HK-2 (cell line): ENCODE measurements around the gene PDIK1L.

ENCODE experiments used
- DNase-seq: peaks from one replicate; pipeline ENCODE4 v3.0.0-alpha.2; 2018; ENCODE audit not compliant: unreplicated experiment

Gene PDIK1L

DNA sequence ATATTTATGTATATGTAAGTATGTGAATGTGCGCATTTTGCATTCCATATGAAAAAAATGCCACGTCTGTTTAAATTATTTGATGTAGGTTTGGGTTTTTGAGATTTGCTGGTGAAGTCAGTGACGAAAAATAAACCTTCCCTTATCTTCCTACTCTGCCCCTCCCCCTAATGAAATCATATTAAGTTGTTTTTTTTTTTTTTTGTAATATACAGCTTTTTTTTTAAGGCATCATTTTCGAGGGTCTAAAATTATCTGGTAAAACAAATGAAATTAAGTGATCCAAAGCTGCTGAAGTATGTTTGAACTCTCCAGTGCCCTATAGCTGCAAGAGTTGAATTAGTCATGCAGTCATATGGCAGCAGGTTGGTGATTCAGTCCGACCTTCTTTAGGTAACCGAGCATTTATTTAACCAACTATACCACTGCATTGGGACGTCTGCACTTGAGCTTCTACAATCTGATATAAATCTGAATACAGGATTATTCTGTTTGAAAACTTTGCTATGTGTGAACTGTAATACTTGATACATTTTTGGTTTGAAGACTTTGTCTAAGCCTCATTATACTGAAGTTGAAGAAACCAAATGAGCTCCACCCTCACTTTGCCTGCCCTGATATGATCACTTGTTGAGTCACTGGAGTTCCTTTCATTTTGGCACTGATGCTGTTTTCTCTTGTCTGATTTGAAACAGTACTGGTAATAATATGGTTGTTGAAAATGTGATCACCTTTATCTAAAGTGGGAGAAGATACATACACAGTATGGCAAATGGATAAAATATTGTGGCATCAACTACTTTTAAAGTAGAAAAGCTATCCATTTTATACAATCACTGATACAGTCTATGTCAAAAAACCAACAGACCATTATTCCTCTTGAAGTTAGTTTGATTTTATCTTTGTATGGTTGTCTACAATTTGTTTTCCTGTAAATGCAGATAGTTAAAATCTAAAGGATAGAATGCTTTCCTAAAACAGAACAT is 11.7 kb downstream of the PDIK1L start:
- DNase-seq, result no peak

DNA sequence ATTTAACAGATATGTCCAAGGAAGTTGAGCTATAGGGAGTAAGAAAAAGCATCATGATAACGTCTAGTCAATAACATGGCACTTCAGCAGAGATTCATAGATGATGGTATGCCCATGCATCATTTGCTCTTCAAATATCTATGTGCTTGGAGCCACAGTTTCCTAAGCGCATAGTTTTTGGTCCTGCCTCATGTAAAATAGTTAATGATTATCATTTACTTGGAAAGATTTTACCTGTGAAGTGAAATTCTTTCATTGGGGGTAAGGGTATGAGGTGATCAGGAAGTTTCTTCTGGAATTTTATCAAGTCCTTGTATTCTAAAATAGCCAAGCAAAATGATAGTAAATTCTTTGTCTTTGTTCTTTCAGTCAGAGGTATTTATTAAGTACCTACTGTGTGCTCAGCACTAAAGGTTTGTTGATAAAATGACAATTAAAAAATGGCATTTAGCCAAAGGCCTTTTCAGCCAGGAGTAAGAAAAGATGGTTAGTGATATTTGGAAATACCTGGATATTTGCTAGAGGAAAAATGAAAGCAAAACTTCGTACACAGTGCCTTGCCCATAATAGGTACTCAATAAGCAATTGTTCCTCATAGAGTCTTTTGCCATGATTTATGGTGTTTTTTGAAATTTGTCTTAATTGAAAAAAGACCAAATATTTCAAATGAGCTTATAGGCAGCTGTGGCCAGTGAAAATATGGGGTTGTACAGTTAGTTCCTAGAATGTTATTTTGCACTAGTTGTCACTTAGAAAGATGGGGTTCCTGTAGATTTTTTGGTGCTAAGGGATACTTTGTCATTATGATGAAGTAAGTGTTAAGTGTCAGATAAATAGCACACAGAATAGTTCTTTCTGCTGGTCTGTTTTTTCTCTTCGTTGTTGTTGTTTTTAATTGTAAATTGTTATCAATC is 13.1 kb downstream of the PDIK1L start:
- no peak for DNase-seq

DNA sequence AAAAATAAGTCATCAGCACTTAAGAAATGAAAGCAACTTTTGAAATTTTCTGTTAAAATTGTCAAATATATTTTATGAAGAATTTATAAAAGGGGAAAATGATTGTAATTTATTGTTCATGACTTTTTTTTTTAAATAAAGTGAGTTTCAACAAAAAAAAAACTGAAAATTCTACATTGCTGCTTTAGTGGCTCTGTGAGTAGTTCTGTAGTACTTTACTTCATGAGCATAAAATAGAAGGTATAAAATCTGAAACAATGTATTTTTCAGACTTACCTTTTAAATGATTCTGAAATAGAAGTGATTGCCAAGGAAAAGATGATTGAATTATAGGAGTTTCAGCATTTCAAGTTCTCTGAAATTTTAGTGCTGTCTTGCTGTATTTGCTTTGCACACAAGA is 13.8 kb downstream of the PDIK1L start:
- no peak for DNase-seq

DNA sequence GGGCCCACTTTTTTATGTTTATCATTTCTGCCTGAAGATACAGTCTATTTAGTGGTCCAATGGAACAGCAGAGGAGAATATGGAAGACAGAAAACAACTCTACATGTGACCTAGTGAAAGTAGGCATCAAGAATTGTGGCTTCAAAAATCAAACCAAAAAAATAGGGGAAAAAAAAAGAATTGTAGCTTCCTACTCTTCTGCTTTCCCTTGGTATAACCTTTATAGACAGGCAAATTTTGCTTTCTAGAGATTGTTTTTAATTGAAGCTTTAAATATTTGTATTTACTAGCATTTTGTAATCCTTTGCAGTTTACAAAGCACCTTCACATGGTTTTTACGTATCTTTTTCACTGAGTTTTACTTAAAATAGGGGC is 14.3 kb downstream of the PDIK1L start:
- DNase-seq, result no peak

DNA sequence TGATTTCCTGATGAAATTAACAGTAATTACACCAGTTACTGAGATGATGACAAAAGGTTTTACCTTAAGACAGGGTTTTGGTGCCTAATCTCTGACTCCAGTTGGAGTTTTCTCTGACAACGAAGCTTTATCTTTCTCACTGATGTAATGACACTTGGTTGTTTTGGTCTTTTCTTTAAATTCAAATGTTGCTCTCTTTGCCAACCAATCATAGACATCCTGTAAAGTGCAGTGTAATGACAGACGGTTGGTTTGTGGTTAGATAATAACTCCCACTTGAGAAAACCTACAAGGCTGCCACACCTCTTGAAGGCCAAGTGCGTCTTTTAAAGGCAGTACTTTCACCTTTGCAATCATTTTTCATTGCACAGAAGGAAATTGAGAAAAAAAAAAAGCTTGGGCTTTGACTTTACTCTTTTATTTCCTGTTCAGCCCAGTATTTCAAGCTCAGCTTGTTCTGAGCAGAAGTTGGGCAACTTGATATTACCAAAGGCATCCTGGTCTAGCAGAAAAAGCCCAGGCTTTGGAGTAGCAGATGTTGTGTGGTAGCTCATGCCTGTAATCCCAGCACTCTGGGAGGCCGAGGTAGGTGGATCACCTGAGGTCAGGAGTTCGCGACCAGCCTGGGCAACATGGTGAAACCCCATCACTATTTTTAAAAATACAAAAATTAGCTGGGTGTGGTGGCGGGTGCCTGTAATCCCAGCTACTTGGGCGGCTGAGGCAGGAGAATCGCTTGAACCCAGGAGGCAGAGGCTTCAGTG is 14.9 kb downstream of the PDIK1L start:
- no peak for DNase-seq

DNA sequence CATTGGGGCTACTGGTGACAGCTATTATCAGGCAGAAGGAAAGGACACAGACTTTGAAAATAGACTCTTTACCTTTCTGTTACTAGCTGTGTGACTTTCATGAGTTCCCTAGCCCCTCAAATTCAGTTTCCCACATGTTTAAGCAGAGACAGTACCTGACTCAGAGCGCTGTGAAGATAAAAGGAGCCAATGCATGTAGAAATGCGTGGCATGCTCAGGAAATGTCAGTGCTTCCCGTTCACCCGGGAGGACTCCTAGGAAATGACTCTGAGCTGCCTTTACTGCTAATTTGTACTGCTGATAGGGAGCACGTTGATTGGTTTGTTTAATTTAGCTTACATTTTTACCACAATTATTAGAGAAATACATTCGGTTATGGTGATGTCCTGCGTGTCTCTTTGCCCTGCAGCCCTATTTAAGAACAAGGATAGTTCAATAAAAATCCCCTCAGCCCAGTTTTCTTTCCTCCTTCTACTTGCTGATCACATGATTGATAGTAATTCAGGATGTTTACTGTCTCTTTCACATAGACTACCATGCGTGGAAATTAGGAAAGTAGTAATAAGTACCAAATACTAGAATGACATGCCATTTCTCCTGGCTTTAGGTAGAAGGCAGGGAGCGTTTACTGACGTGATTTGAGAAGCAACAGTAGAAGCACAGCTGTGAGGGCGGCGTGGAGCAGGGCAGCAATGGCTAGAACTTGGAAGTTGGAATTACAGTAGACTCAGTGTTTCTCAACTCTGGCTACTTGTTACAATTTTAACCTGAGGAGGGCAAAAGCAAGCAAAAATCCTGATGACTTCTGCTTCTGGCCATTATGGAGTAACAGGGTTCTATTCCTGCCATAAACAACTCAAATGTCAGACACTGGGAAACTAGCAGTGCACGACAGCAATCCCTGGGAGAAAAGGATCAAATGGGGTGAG is 15.9 kb downstream of the PDIK1L start:
- no peak for DNase-seq

DNA sequence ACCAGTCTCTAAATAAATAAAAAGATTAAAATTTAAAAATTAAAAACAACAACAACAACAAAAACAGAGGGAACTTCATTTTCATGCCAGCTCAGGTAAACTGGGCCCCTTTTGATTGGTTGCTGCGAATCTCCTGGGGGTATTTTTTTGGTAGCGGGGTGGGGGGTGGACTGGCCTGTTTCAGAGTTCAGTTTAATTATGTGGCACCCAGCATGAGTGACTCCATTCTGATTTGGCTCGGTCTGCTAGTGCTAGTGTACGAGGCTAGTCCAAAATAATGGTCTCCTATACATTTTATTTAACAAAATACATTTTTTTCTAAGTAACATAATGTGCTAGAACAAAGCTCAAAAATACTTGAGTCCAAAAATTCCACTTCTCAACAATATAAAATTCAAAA is 18.2 kb downstream of the PDIK1L start:
- DNase-seq, result no peak

DNA sequence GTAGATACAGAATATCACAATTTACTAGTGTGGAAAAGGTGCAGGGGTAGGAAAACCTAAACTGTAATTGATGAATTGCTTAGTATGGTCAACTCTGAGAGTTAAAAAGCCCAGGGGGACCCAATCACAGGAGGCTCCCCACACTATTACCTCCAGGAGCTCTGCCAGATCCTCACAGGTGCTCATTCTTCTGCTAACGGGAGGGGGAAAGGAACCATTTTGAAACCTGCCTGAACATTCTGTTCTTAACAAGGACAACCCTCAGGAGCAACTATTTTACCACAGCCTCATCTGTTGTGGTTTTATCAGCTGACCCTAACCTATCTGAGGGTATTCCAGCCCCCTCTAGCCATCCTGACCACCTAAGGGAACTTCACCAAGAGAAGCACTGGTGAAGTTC is 19.1 kb downstream of the PDIK1L start:
- no peak for DNase-seq

DNA sequence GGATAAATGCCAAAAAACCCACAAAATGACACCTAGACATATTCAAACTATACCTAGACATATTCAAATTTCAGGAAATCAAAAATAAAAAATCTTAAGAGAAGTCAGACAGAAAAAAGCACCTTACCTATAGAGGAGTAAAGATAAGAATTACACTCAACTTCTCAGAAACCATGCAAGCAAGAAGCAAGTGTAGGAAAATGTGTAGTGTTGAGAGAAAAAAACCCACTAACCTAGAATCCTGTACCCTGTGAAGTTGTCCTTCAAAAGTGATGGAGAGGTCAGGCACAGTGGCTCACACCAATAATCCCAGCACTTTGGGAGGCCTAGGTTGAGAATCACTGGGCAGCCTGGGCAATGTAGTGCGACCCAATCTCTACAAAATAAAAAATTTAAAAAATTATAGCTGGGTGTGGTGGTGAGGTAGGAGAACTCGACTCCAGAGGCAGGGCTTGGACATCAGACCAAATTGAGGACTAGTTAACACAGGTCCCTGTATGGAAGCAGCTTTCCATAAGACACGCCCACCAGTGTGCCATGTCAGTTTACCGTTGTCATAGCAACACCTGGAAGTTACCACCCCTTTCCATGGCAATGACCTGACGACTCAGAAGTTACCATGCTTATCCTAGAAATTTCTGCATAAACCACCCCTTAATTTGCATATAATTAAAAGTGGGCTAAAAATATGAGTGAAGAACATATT is 20.7 kb downstream of the PDIK1L start:
- DNase-seq, result no peak

DNA sequence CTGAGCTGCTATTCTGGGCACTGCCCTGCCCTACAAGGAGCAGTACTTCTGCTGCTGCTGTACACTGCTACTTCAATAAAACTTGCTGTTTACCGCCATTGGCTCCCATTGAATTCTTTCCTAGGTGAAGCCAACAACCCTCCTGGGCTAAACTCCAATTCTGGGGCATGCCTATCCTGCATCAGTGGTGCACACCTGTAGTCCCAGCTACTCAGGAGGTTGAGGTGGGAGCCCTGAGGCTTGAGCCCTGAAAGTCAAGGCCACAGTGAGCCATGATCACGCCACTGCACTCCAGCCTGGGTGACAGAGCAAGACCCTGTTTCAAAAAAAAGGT is 21.2 kb downstream of the PDIK1L start:
- no peak for DNase-seq

DNA sequence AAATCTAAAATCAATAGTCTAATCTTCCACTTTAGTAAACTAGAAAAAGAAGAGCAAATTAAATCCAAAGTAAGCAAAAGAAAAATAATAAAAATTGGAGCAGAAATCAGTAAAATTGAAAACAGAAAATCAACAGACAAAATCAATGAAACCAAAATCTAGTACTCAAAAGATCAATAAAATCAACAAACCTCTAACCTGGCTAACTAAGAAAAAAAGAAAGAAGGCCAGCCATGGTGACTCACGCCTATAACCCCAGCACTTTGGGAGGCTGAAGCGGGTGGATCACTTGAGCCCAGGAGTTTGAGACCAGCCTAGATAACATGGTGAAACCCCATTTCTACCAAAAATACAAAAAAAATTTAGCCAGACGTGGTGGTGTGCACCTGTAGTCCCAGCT is 22.8 kb downstream of the PDIK1L start:
- no peak for DNase-seq

DNA sequence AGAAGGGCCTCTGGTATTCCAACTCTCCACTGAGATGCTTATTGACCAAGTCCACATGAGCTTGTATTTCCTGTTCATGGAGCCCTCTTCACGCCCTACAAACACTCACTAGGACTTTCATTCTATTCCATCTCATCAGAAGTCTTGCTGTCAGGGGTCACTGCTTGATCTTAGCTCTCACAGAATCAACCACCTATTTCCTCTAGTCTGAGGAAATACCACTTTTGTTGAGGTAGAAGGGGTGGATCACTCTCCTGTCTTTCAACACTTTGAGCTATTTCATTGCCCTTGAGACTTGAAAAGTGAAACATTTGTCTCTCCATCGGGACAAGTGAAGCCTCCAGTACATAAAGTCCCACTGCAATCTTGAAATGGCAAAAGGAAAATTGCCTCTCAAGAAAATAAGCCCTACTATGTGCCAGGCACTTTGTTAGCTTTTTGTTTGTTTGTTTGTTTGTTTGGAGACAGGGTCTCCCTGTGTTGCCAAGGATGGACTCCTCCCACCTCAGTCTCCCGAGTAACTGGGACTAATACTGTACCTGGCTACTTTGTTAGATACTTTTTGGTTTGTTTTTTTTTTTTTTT is 27.4 kb downstream of the PDIK1L start:
- DNase-seq, result no peak

DNA sequence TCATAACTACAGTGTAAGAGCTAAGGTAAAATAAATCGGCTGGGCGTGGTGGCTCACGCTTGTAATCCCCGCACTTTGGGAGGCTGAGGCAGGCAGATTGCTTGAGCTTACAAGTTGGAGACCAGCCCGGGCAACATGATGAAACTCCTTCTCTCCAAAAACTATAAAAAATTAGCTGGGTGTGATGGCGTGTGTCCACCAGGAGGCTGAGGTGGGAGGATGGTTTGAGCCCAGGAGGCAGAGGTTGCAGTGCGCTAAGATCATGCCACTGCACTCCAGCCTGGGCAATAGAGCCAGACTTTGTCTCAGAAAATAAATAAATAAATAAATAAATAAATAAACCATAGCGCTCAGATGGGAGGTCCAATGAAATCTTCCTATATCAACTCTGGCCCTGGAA is 30.5 kb downstream of the PDIK1L start:
- no peak for DNase-seq

DNA sequence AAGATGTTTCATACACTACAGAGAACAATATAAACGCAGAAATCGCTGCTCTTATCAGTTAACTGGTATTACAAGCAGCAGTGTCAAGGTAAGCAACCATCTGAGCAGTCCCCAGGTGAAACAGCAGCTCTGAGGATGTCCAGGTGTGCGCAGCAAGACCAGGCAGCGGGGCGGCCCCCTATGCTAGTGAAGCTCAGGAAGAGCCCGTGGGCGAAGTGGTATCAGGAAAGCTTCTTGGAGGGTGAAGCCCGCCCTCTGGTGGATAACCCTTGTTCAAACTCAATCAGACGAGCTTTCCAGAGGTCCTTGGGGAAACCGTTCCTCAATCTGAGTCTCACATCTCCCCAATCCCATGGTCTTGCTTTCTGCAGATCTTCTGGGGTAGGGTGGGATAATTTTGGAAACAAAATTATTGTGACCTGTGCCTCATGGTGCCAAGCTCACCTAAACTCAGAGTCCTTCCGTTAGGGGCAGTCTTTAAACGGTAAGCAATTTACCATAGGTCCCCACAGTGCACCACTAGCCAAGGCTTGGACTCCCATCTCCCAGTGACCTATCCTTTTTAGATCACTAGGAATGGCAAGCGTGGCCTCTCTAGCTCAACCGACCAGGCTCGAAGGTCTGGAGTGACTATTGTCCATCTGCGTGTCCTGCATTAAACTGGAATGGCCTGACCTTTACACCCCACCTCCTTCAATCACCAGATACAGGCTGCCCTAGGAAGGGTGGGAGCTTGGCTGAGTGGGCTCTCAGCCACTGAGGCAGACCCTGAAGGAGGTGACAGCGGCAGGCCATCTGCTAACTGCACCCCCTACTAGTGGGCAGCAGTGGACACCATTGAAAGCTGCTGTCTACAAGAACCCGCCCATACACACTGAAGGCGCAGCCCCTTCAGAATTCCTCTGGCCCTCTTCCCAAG is 33.7 kb downstream of the PDIK1L start:
- peak; percentile 64 for DNase-seq

DNA sequence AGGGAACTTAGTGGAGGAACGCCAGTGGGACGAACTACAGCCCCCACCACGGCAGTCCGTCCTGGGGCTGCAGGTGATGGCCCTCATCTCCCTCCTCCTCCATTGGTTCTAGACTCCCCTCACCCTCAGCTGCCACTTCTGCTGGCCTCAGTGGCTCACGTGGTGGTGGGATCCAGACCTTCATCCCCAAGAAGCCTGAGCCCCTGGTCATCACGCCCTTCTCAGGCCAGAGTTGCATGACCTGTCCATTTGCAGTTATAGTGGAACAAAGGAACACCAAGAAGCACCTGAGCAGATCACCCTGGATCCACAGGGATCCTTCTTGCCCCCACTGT is 34.3 kb downstream of the PDIK1L start:
- no peak for DNase-seq

DNA sequence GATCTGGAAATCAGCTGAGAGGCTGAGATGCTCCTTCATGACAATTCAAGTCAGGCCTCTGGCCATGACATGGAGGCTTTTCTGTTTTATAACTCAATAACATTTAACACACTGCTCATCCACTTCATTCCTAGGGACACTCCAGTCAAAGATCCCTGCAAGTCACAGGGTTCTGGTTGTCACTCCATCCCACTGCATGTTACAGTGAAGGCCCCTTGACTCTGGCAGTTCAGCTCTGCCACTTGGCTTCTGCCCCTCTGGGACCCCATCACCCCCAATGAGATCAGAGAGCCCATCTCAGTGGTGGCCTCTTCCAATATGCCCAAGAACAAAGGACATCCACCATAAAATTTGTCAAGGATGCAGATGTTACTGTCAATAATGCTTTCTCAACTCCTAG is 37.3 kb downstream of the PDIK1L start:
- DNase-seq, result no peak

DNA sequence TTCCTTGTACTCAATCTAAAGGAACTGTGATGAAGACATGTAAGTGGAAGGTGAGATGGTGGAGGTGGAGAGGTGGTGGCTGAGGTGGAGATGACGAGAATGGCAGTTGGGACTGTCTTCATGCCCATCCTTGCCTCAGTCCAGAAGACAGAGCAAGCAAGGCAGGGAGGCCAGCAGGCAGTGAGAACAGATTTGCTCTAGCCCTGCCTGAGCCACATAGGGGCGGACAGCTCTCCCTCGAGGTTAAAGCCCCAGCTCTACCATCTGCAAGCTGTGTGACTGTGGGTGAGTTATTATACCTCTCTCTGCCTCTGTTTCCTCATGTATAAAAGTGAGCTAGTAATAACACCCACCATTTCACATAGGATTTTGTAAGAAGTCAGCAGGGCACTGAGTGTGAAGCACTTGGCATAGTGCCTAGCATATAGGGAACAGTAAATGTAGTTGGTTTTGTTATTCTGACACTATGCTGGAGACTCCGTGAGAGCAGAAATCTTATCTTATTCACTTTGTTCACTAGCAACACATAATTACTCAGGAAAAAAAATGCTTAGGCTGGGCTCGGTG is 42.4 kb downstream of the PDIK1L start:
- no peak for DNase-seq

DNA sequence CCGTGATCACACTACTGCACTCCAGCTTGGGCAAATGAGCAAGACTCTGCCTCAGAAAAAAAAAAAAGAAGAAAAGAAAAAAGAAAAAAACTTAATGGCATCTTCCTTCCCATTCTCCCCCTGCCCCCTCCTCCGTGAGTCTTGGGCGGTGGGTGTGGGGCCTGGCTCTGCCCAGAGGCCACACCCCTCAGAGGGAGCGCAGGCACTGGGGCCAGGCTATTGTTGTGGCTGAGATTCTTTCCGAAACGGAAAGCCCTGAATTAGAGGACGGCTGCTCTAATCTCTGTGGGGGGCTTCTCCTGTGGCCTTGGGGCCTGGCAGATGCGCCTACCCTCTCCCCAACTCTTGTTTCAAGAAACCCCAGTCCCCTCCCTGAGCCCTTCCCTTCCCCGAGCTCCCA is 43.1 kb downstream of the PDIK1L start:
- DNase-seq, result no peak
